PFSK-1 (cell line): ENCODE data around the gene IFITM1.

ENCODE experiments used
- POLR2AphosphoS5 ChIP-seq: IDR thresholded peaks from 2 replicates; pipeline ENCODE4 v1.6.1; 2012; ENCODE audit warnings: low read depth, mild to moderate bottlenecking, control low read depth, low read length, moderate library complexity
- SIN3A ChIP-seq: IDR thresholded peaks from 2 replicates; pipeline ENCODE4 v1.6.1; 2012; ENCODE audit warnings: mild to moderate bottlenecking, low read length, moderate library complexity, borderline replicate concordance; ENCODE audit not compliant: insufficient read depth

GRCh38 chr11:271319-271715 is 42.5 kb upstream of the IFITM1 start:
- TF ChIP-seq SIN3A (no peak), POLR2AphosphoS5 (no peak)
